ENCODE results near the gene ADAM19.

Gene ADAM19

GRCh38 chr5:157481666-157482065, 93.9 kb downstream of the ADAM19 start:
- no peak for DNase-seq

GRCh38 chr5:157481265-157481664, 94.3 kb downstream of the ADAM19 start:
- no peak for DNase-seq

- no peak for DNase-seq
Observed at GRCh38 chr5:157479612-157480510, 95.7 kb downstream of the ADAM19 start.

- no peak for DNase-seq
Observed at GRCh38 chr5:157479166-157479565, 96.4 kb downstream of the ADAM19 start.

- no peak for DNase-seq
Observed at GRCh38 chr5:157478726-157479125, 96.8 kb downstream of the ADAM19 start.

- DNase-seq, result no peak
Observed at GRCh38 chr5:157477814-157478494, 97.6 kb downstream of the ADAM19 start.

GRCh38 chr5:157476702-157477408, 98.7 kb downstream of the ADAM19 start:
- no peak for DNase-seq

- DNase-seq, result no peak
Observed at GRCh38 chr5:157475432-157475831, 100.1 kb downstream of the ADAM19 start.

GRCh38 chr5:157473383-157474320, 101.9 kb downstream of the ADAM19 start:
- no peak for DNase-seq

- no peak for DNase-seq
Observed at GRCh38 chr5:157471709-157472108, 103.9 kb downstream of the ADAM19 start.

- DNase-seq, result no peak
Observed at GRCh38 chr5:157470631-157471030, 104.9 kb downstream of the ADAM19 start.

GRCh38 chr5:157469687-157470086, 105.9 kb downstream of the ADAM19 start:
- DNase-seq, result no peak

- DNase-seq, result no peak
Observed at GRCh38 chr5:157469073-157469472, 106.5 kb downstream of the ADAM19 start.

- no peak for DNase-seq
Observed at GRCh38 chr5:157468293-157468965, 107.1 kb downstream of the ADAM19 start.

GRCh38 chr5:157464519-157465171, 110.9 kb downstream of the ADAM19 start:
- DNase-seq, result peak; percentile 5 to 39 (median 16)

- no peak for DNase-seq
Observed at GRCh38 chr5:157463621-157464518, 111.7 kb downstream of the ADAM19 start.

GRCh38 chr5:157463081-157463480, 112.5 kb downstream of the ADAM19 start:
- DNase-seq, result no peak

GRCh38 chr5:157460921-157461792, 114.4 kb downstream of the ADAM19 start:
- no peak for DNase-seq
